Measurements from ENCODE around the gene HMGCL. TPM values are rescaled to one million over a fixed set of nuclear protein-coding genes. Genes with fewer than 3 reads are reported as not detected.
"Not testable (repeated sequence)": the region's sequence is repeated elsewhere in the genome, so short reads cannot be mapped to it uniquely, and the experiment has no call there.

Gene HMGCL
- polyA plus RNA-seq (ENCODE audit: insufficient read length in 4 of 4) = 10 to 100 TPM; 68.8 to 83.8 (median 77.1) TPM

GRCh38 chr1:23825076-23825761 lies at the start of gene HMGCL:
TSS of gene HMGCL (minus strand) at chr1:23825429. CDS start at chr1:23825415, 14 bp downstream.
- peak; percentile 86 to 89 (median 88) for DNase-seq (ENCODE audit: low read depth in 4 of 4, low spot score in 3 of 4)

- DNase-seq (ENCODE audit: low read depth in 4 of 4, low spot score in 3 of 4) = no peak
Observed at GRCh38 chr1:23872421-23872820, 47.2 kb upstream of the HMGCL start.

- DNase-seq (ENCODE audit: low read depth in 4 of 4, low spot score in 3 of 4) = no peak
Observed at GRCh38 chr1:23869051-23869450, 43.8 kb upstream of the HMGCL start.

- no peak for DNase-seq (ENCODE audit: low read depth in 4 of 4, low spot score in 3 of 4)
Observed at GRCh38 chr1:23868557-23869016, 43.4 kb upstream of the HMGCL start.

GRCh38 chr1:23867895-23868556 lies 42.8 kb upstream of the HMGCL start, which contains the start of gene FUCA1:
TSS of gene FUCA1 (minus strand) at chr1:23868290. CDS start at chr1:23868286, 4 bp downstream.
- DNase-seq (ENCODE audit: low read depth in 4 of 4, low spot score in 3 of 4) = peak; percentile 90 to 97 (median 93)

GRCh38 chr1:23867542-23867894 lies 42.3 kb upstream of the HMGCL start:
- DNase-seq (ENCODE audit: low read depth in 4 of 4, low spot score in 3 of 4) = no peak

DNA sequence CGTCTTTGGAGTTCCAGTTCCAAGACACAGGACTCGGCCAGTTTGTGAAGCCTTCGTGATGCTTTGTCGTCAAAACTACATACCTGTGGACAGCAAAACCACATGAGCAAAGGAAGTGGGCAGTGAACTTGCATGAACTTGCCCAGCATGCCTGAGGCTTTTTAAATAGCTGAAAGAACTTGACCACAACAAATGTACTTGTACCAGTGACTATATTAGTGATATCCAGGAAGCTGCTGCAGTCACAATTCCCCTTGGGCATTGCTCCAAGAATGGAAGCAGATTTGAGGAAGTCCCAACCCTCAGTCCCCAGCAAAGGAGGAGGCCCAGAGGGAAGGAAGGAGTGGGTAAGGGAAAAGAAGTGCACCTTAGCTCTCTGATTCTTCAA lies 40.3 kb upstream of the HMGCL start:
- no peak for DNase-seq (ENCODE audit: low read depth in 4 of 4, low spot score in 3 of 4)

- no peak for DNase-seq (ENCODE audit: low read depth in 4 of 4, low spot score in 3 of 4)
Observed at GRCh38 chr1:23864801-23865542, 39.7 kb upstream of the HMGCL start.

DNA sequence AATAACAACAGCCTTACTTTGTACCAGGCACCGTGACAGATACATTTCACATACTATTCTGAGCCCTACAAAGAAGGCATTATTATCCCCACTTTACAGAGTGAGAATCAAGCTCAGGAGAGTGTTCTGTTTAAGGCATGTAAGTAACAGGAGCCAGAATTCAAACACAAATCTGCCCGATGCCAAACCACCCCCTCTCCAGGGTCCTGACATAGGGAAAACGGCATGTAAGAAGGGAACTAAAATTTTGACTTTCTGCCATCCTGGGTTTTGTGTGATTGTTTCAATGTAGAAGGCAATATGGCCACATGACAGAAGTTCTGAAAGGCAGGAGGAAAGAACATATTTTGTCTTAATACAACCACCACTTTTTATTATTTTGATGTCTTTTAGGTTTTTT lies 37.4 kb upstream of the HMGCL start:
- no peak for DNase-seq (ENCODE audit: low read depth in 4 of 4, low spot score in 3 of 4)

- no peak for DNase-seq (ENCODE audit: low read depth in 4 of 4, low spot score in 3 of 4)
Observed at GRCh38 chr1:23854568-23854967, 29.3 kb upstream of the HMGCL start.

DNA sequence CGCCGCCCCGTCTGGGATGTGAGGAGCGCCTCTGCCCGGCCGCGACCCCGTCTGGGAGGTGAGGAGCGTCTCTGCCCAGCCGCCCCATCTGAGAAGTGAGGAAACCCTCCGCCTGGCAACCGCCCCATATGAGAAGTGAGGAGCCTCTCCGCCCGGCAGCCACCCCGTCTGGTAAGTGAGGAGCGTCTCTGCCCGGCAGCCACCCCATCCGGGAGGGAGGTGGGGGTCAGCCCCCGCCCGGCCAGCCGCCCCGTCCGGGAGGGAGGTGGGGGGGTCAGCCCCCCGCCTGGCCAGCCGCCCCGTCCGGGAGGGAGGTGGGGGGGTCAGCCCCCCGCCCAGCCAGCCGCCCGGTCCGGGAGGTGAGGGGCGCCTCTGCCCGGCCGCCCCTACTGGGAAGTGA lies 27.9 kb upstream of the HMGCL start:
- DNase-seq (ENCODE audit: low read depth in 4 of 4, low spot score in 3 of 4) = not testable (repeated sequence)

GRCh38 chr1:23851406-23851805 lies 26.2 kb upstream of the HMGCL start:
- not testable (repeated sequence) for DNase-seq (ENCODE audit: low read depth in 4 of 4, low spot score in 3 of 4)

DNA sequence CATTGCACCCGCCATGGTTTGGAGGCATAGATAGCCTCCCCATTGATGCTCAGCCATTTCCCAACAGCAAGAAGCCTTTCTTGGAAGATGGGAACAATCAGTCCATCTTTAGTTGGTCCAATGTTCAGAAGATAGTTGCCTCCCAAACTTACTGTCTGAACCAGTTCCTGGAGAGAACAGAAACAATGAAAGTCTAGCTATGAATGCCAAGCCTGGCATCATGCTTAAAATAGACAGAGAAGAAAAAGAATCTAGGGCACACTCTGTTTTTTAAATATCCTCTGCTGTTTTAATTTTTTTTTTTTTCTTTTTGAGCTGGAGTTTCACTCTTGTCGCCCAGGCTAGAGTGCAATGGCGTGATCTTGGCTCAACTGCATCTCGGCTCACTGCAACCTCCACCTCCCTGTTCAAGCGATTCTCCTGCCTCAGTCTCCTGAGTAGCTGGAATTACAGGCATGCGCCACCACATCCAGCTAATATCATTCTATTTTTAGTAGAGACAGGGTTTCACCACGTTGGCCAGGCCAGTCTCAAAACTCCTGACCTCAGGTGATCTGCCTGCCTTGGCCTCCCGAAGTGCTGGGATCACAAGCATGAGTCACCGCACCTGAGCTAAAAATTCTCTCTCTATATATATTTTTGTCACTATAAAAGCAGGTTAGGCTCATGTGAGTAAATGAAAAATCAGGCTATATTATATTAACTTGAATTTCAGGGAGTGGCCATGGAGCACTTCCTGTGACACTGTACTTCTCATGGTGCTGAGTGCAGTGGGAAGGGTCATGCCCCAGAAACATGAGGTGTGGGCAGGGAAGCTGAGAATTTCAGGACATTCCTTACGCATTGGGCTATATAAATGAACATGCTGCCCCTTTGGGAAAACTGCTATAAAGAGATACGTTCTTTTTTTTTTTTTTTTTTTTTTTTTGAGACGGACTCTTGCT lies 23.7 kb upstream of the HMGCL start:
- no peak for DNase-seq (ENCODE audit: low read depth in 4 of 4, low spot score in 3 of 4)

GRCh38 chr1:23847482-23848095 lies 22.4 kb upstream of the HMGCL start:
- not testable (repeated sequence) for DNase-seq (ENCODE audit: low read depth in 4 of 4, low spot score in 3 of 4)

DNA sequence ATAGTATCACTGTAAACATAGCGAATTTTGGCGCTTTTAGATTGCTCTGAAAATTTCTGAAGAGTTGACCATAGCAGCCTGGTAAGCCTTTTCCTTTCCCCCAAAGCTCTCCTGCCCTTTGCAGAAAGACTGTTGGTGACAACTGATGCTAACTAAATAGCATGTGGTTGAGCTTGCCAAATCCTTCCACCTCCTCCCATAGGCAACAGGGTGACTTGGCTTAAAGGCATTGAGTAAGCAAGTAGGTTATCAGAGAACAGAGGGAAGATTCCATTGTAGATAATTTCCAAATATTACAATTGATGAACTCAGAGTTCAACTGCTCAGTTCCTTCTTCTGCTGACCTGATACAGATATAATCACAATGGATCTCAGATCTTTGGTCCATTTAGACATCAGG lies 19.9 kb upstream of the HMGCL start:
- DNase-seq (ENCODE audit: low read depth in 4 of 4, low spot score in 3 of 4) = no peak

GRCh38 chr1:23843644-23844043 lies 18.4 kb upstream of the HMGCL start:
- DNase-seq (ENCODE audit: low read depth in 4 of 4, low spot score in 3 of 4) = no peak

- no peak for DNase-seq (ENCODE audit: low read depth in 4 of 4, low spot score in 3 of 4)
Observed at GRCh38 chr1:23838401-23838866, 13.2 kb upstream of the HMGCL start.

GRCh38 chr1:23837908-23838307 lies 12.7 kb upstream of the HMGCL start:
- DNase-seq (ENCODE audit: low read depth in 4 of 4, low spot score in 3 of 4) = no peak

GRCh38 chr1:23836037-23836436 lies 10.8 kb upstream of the HMGCL start:
- no peak for DNase-seq (ENCODE audit: low read depth in 4 of 4, low spot score in 3 of 4)

DNA sequence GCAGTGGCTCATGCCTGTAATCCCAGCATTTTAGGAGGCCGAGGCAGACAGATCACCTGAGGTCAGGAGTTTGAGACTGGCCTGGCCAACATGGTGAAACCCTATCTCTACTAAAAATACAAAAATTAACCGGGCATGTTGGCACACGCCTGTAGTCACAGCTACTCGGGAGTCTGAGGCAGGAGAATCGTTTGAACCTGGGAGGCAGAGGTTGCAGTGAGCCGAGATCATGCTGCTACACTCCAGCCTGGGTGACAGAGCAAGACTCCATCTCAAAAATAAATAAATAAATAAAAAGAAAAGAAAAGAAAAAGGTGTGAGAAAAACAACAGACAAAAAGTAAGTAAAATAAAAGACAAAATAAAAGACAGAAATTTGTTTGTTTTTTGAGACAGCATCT lies 8.9 kb upstream of the HMGCL start:
- not testable (repeated sequence) for DNase-seq (ENCODE audit: low read depth in 4 of 4, low spot score in 3 of 4)

All from right renal pelvis (tissue), 4 donors.